Mucosa of descending colon (tissue), 3 donors: ENCODE results near the gene LSM3. TPM values are rescaled to one million over a fixed set of nuclear protein-coding genes. Genes with fewer than 3 reads are reported as not detected.

Source experiments
- ATAC-seq: fragments of 200-7000 bp; cut with Tn5 transposase; one replicate; pipeline ENCODE4 v1.9.1; 2020; ENCODE audit warnings: mild to moderate bottlenecking, moderate library complexity
- DNase-seq, 3 donors: peaks; one replicate each; pipeline ENCODE4 v3.0.0-alpha.2; 2020
- H3K36me3 ChIP-seq: fragments of 200-600 bp; one replicate; pipeline ENCODE4 v1.8.0; 2021; ENCODE audit warnings: low read depth, mild to moderate bottlenecking
- H3K4me1 ChIP-seq: fragments of 200-600 bp; one replicate; pipeline ENCODE4 v1.8.0; 2021; ENCODE audit warnings: low read depth, mild to moderate bottlenecking
- H3K4me3 ChIP-seq: fragments of 200-600 bp; one replicate; pipeline ENCODE4 v1.8.0; 2021; ENCODE audit warnings: mild to moderate bottlenecking
- H3K9me3 ChIP-seq: fragments of 200-600 bp; one replicate; pipeline ENCODE4 v1.8.0; 2021; ENCODE audit warnings: mild to moderate bottlenecking
- CTCF ChIP-seq: fragments of 200-600 bp; IDR thresholded peaks from one replicate; pipeline ENCODE4 v1.8.0; 2022; ENCODE audit warnings: antibody characterized with exemption, mild to moderate bottlenecking
- intact Hi-C, 2 donors: fragments of 100-400 bp; cut with DNase I in 1 of 2; cut with micrococcal nuclease in 1 of 2; formaldehyde crosslinking; loops; one replicate each; pipeline versions ENCODE4 v1.11.0 to v1.11.1; 2022; cut with DNase I, micrococcal nuclease
- total RNA-seq, 3 donors: library from RNA; stranded (reverse); fragmentation: NEBNext Ultra II Directional in 2 of 3; extraction: Animal tissue kit (Norgen Biotek cat#: 25700) in 2 of 3; gene quantifications; one replicate each; pipeline versions ENCODE4 v1.2.1 to v1.2.4, GENCODE V29; 2021 to 2023
- donor health status: DM: no; HTN: no; CAD: no; lungs with moderate emphysema.
- donor health status: DM: no; HTN: no; CAD: no.
- donor health status: DM: no; HTN: yes; CAD: no.

The LSM3 gene
- total RNA-seq, 3 donors from 2014 or later, result 8.3 to 13.1 (median 9.8) TPM

DNA sequence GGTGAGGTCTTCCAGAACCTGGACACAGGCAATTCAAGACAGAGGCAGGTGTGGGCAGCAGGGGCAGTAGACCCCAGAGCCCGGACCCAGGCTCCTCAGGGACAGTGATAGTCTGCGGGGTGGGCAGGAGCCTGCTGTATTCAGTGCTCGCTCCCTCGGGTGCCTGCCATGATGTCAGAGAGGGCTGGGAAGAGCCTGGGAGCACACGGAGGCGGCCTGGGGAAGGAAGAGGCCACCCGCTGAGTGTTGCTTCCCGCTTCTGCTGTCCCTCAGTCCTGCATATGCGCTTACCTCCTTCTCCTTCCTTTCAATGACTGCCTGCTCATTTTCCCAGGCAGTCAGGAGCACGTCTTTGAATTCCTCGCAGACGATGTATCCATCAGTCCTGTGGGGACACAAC lies 31.0 kb upstream of the LSM3 start:
- no peak for ATAC-seq
- Histone ChIP-seq H3K4me3 (no peak overlapping the region), H3K9me3 (no peaks in the 10 kb centered on the region), H3K4me1 (peaks cover 11% of the 10 kb centered on the region), H3K36me3 (no peaks in the 10 kb centered on the region)
- intact Hi-C loops, result no loop called here
- DNase-seq, result no peak
- TF ChIP-seq CTCF, result no peak

GRCh38 chr3:14148041-14148985 lies 30.3 kb upstream of the LSM3 start:
- DNase-seq (no peak), ATAC-seq (no peak)
- Histone ChIP-seq H3K4me1 (peaks cover 11% of the 10 kb centered on the region), H3K36me3 (no peaks in the 10 kb centered on the region), H3K9me3 (no peaks in the 10 kb centered on the region), H3K4me3 (no peak overlapping the region)
- no peak for TF ChIP-seq CTCF
- intact Hi-C loops, result no loop called here

GRCh38 chr3:14150078-14150477 lies 28.5 kb upstream of the LSM3 start:
- no peaks in the 10 kb centered on the region for H3K9me3 ChIP-seq
- H3K36me3 ChIP-seq, result no peaks in the 10 kb centered on the region
- H3K4me3 ChIP-seq, result no peak overlapping the region
- ATAC-seq, result no peak
- intact Hi-C loops, result no loop called here
- no peak for DNase-seq
- H3K4me1 ChIP-seq, result peaks cover 3% of the 10 kb centered on the region
- no peak for TF ChIP-seq CTCF

DNA sequence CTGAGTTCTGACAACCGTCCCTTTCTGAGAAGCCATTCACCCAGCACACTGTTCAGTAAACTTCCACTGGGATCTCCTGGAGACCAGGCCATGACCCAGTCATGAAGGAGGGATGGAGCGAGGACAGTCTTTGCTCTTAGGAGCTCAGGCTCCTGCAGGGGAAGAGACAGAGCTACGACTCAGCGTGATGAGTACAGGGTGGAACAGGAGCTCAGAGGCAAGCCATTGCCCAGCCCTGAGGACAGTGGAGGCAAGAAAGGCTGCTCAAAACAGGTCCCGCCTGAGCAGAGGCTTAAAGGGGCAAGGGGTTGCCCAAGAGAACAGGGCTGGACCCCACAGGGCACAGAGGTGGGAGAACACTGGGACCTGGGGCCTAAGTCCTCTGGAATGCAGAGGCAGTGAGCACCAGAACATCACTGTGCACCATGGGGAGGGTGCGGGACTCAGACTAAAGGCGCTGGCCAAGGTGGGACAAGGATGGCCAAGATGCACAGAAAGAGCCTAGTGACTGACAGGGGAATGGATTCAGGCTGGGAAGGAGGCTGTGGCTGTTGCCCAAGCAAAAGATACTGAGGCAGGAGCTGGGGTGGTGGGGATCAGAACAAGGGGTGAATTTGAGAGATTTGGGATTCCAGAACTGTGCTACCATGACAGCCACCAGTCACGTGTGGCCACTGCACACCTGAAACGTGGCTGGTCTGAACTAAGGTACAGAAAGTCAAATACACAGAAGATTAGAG lies 28.0 kb upstream of the LSM3 start:
- ATAC-seq (no peak), DNase-seq (no peak)
- no peaks in the 10 kb centered on the region for H3K9me3 ChIP-seq
- no peaks in the 10 kb centered on the region for H3K36me3 ChIP-seq
- intact Hi-C loops, result no loop called here
- no peak for TF ChIP-seq CTCF
- no peaks in the 10 kb centered on the region for H3K4me1 ChIP-seq
- no peak overlapping the region for H3K4me3 ChIP-seq

GRCh38 chr3:14151471-14152083 lies 27.0 kb upstream of the LSM3 start:
- no peak for TF ChIP-seq CTCF
- Histone ChIP-seq H3K4me3 (no peak overlapping the region), H3K36me3 (no peaks in the 10 kb centered on the region), H3K9me3 (no peaks in the 10 kb centered on the region), H3K4me1 (no peaks in the 10 kb centered on the region)
- intact Hi-C loops, result no loop called here
- DNase-seq (no peak), ATAC-seq (no peak)
